A172 (cell line): Measurements from ENCODE around the gene IFIT1. TPM values are rescaled to one million over a fixed set of nuclear protein-coding genes. Genes with fewer than 3 reads are reported as not detected.
A peak's percentile ranks its signal among the peaks of the same experiment; 100 is the strongest.
"Not testable (repeated sequence)": the region's sequence is repeated elsewhere in the genome, so short reads cannot be mapped to it uniquely, and the experiment has no call there.

Source experiments
- DNase-seq: peaks from one replicate; pipeline ENCODE4 v3.0.0-alpha.2; 2015; ENCODE audit warnings: low spot score
- total RNA-seq: library from RNA; depleted of rRNA; stranded (reverse); fragments of >200 nt; shearing (Covaris generic); gene quantifications from 2 replicates; pipeline ENCODE4 v1.2.3, GENCODE V29; 2014

Gene IFIT1
- total RNA-seq, 1 experiment from 2014 or later: 22.9 TPM

DNA sequence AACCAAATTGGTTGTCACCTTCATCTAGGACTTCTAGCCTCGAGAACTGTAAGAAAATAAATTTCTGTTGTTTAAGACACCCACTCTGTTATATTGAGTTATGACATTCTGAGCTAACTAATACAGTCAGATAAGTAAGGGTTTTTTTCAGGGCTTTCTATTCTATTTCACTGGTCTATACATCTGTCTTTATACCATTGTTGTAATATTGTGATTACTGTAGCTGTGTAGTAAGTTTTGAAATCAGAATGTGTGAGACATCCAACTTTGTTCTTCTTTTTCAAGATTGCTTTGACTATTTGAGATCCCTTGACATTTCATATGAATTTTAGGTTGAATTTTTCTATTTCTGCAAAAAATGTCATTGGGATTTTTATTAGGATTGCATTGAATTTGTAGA is 7.5 kb downstream of the IFIT1 start:
- no peak for DNase-seq

GRCh38 chr10:89403043-89403442 is 10.6 kb downstream of the IFIT1 start:
- DNase-seq: no peak

- DNase-seq: no peak
Observed at GRCh38 chr10:89404104-89405047, 12.0 kb downstream of the IFIT1 start.

DNA sequence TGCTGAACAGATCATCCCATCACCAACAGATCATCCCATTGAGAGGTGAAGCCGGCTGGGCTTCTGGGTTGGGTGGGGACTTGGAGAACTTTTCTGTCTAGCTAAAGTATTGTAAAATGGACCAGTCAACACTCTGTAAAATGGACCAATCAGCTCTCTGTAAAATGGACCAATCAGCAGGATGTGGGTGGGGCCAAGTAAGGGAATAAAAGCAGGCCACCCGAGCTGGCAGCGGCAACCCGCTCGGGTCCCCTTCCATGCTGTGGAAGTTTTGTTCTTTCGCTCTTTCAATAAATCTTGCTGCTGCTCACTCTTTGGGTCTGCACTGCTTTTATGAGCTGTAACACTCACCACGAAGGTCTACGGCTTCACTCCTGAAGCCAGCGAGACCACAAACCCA is 13.8 kb downstream of the IFIT1 start:
- not testable (repeated sequence) for DNase-seq

DNA sequence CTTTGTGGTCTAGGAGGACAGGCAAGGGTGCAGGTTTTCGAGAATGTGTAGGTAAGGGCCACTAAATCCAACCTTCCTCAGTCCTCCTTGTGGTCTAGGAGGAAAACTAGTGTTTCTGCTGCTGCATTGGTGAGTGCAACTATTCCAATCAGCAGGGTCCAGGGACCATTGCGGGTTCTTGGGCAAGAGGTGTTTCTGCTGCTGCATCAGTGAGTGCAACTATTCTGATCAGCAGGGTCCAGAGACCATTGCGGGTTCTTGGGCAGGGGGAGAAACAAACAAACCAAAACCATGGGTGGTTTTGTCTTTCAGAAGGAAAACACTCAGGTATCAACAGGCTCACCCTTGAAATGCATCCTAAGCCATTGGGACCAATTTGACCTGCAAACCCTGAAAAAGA is 15.4 kb downstream of the IFIT1 start:
- not testable (repeated sequence) for DNase-seq

- DNase-seq: not testable (repeated sequence)
Observed at GRCh38 chr10:89409282-89409681, 16.9 kb downstream of the IFIT1 start.

DNA sequence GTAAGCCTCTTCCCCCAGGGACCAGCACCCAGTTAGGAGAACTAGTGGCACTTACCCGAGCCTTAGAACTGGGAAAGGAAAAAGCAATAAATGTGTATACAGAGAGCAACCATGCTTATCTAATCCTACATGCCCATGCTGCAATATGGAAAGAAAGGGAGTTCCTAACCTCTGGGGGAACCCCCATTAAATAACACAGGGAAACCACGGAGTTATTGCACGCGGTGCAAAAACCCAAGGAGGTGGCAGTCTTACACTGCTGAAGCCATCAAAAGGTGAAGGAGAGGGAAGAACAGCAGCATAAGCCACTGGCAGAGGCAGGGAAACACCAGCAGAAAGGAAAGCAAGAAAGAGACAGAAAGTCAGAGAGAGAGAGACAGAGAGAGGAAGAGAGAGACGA is 18.1 kb downstream of the IFIT1 start:
- DNase-seq: not testable (repeated sequence)

DNA sequence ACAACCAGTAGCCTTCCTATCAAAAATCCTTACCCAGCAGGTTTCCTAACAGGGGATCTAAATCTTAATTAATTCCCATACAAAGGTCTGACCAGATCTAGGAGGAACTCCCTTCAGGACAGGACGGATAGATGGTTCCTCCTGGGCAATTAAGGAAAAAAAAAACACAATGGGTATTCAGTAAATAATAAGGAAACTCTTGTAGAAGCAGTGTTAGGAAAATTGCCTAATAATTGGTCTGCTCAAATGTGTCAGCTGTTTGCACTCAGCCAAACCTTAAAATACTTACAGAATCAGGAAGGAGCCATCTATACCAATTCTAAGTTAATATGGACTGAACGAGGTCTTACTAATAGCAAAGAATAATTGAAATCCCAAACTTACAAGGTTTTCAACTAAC is 18.7 kb downstream of the IFIT1 start:
- not testable (repeated sequence) for DNase-seq

- not testable (repeated sequence) for DNase-seq
Observed at GRCh38 chr10:89412276-89412675, 19.9 kb downstream of the IFIT1 start.

DNA sequence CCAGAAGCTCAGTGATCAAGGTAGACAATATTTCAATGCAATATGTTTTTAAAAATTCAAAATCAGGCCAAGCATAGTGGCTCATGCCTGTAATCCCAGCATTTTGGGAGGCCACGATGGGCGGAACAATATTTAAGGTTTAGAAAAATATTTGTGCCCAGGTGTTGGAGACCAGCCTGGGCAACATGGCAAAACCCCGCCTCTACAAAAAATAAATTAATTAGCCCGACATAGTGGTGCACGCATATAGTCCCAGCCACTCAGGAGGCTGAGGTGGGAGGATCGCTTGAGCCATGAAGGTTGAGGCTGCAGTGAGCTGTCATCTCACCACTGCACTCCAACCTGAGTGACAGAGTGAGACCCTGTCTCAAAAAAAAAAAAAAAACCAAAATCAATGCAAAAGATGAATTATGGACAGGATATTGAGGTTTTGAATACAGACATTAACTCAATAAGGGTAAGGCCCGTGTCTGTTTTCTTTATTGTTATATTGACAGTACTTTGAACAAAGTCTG is 21.0 kb downstream of the IFIT1 start:
- no peak for DNase-seq

DNA sequence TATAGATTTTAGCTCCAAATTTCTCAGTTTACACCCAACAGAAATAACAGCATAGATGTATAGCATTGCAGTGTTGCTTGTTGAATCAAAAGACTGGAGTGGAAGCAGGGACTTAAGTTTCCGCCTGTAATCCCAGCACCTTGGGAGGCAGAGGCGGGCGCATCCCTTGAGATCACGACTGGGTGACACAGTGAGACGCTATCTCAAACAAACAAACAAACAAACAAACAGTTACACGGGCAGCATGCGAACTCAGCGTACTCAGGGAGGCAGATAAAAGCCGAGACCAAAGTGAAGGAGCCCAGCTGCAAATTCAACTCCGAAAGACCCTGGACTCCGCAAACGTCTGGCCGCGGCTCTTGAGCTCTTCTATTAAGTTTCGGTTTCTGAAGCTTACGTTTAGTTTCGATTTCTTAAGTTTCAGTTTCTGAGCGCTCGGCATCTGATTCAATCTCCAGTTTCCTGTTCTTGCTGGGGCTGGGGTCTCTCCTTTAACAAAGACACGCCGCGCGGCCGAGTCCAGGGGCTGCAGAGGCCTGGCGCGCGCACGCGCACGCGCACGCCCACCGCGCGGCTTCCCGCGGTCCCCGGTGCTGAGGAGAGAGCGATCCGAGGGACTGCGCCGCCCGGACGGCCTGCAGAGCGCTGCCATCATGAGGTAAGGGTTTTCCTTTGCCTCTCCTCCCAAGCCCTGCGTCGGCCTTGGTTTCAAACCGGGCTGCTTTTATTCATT is 21.9 kb downstream of the IFIT1 start, which contains the start of gene IFIT5:
Gene IFIT5, plus strand, starts transcription at position 423 of the 733 bp plus-strand sequence. Its CDS starts 231 bp downstream, at position 654.
- peak; percentile 55 for DNase-seq

GRCh38 chr10:89414879-89415821 is 22.7 kb downstream of the IFIT1 start:
- DNase-seq: peak; percentile 43

DNA sequence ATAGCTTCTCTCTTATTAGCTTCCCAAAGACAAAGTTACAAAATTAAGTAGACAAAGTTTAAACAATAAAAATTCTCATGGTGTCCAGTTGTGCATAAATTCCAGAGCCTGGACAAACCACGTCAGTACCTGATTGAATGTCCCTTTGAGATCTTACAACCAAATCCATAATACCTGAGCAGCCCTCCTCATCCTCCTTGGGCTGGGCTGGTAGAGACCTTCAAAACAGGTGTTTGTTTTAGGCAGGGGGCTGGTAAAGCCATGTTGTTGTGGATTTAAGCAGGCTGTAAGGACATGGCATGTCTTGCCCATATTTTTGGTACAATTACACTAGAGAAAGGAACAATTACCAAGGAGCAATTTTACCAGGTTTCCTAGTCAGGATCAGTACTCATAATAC is 24.0 kb downstream of the IFIT1 start:
- no peak for DNase-seq

DNA sequence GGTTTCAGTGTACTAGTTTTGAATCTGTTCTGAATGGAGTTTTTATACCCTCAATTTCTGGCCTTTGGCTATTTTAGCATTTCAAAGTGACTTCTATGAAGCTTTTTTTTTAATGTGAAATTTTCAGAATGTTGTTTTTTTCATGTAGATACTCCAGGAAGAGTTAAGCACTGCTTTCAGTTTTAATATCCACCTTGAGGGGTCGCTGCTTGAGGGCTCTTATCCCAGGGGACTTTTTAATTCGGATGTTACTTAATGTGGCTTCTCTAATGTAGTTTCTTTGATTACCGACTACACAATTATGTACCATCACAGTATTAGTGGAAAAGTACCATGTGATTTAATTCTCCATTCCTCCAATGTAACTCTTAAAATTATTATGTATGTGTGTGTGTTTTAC is 27.1 kb downstream of the IFIT1 start:
- no peak for DNase-seq

- DNase-seq: no peak
Observed at GRCh38 chr10:89421018-89421476, 28.6 kb downstream of the IFIT1 start.

DNA sequence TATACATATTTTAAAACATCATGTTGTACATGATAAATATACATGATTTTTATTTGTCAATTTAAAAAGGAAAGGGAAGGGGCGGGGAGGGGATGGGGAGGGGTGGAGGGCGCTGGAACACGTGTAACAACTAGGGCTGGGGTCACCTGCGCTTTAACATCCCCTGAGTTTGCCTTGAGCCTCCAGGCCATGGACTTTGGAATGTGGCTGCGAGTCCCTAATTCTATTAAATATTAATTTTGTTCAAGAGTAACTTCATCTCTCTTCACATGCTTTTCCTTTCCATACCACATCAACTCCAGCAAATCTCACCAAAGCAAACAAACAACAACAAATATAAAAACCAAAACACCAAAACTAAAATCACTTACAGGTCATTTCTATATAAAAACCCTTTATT is 32.6 kb downstream of the IFIT1 start:
- DNase-seq: no peak

- DNase-seq: peak; percentile 59
Observed at GRCh38 chr10:89426230-89426868, 33.9 kb downstream of the IFIT1 start.

GRCh38 chr10:89427629-89428028 is 35.2 kb downstream of the IFIT1 start:
- DNase-seq: peak; percentile 49

DNA sequence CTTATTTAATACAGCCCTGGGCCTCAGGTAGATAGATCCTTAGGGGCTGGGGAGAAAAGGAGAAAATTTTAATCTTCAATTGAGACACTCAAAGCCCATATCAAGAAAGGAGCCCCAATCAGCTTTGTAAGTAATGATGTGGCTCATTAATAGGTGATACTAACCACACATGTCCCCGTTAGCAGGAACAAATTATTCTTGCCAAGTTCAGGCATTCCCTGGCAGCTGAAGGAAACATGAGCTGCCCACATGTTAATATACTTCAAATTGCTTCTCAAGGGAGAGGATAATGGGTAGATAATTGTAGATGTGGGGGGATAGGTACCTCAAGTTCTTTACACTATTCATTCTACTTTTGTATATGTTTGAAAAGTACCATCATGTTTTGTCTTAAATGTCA is 36.5 kb downstream of the IFIT1 start:
- DNase-seq: no peak

DNA sequence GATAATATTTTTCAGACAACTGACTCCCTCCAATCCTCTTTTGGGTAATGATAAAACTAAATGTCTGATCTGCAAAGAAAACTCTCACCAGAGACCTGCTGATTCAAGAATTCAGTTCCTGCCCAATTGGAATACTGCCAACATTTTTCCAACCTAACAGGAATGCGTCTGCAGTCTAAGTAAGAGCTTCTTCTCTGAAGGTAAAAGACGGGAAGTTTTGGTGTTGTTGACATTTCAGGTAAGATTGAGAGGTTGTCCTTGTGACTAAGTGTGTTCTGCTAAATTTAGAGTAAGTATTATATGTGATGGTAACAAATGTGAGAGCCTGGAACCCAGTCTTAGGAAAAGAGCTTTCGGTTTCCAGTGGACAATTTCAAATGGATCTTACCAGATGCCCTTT is 39.6 kb downstream of the IFIT1 start:
- peak; percentile 57 for DNase-seq

- DNase-seq: no peak
Observed at GRCh38 chr10:89438525-89438924, 46.1 kb downstream of the IFIT1 start.
